ENCODE data around the gene DNM2. TPM values are rescaled to one million over a fixed set of nuclear protein-coding genes. Genes with fewer than 3 reads are reported as not detected.

The DNM2 gene
- total and polyA plus RNA-seq, 9 of the 15 experiments (the other 6 are each of a cell fraction or from before 2014, with no cell fraction given) = 2.2 to 161 (median 72.6) TPM

DNA sequence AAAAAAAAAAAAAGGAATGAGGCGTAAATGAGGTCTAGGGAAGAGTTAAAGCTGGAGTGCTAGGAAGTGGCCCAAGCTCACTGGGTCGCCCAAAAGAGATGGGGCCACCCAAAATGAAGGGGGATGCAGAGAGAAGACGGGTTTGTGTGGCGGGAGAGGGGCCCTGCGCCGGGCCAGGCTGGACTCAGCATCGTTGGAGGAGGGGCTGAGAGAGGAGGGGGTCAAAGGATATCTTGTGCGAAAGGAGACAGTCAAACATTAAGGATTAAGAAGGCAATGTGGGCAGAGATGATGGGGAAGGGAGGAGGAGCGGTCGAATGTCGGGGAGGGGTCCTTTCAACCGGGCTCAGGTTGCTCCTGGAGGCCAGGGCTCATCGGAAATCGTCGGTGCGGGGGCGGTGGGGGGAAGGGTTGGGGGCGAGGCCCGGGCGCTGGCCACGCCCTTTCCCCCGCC is 152.6 kb downstream of the DNM2 start (continued):
- TF ChIP-seq ZNF384 (IDR thresholded peaks at IDR 0.05; ENCODE audit: low read depth, low read length) (peak; percentile 42; the same call in 1 of the 2 replicates), EGR1 (conservative IDR thresholded peaks at IDR 0.05) (peak; percentile 99), POLR2AphosphoS5 (IDR thresholded peaks at IDR 0.05; ENCODE audit: control insufficient read depth, insufficient read depth, low read depth, low read length) (peak; percentile 61), KLF16 (IDR thresholded peaks at IDR 0.05) (0 out of 2 replicates have a peak, but pooled peaks have one; percentile 20), DPF2 (IDR thresholded peaks at IDR 0.05) (peak; percentile 90), TEAD4 (IDR thresholded peaks at IDR 0.05; ENCODE audit: low read length) (peak; percentile 32; the same call in 1 of the 2 replicates), TEAD4 (CRISPR knock-in tag; IDR thresholded peaks at IDR 0.05; ENCODE audit: borderline replicate concordance) (no peak), RREB1 (CRISPR knock-in tag; IDR thresholded peaks at IDR 0.05) (0 out of 2 replicates have a peak, but pooled peaks have one; percentile 21), HDAC1 (IDR thresholded peaks at IDR 0.05) (peak in 1 of 2 experiments; percentile 75; a peak in 2 of 4 replicates), GATA2 (CRISPR knock-in tag; IDR thresholded peaks at IDR 0.05) (peak; percentile 69), NCOR1 (IDR thresholded peaks at IDR 0.05) (no peak; the same call in 1 of the 2 replicates), MTA3 (IDR thresholded peaks at IDR 0.05; ENCODE audit: borderline replicate concordance) (no peak), FOXJ2 (tag; IDR thresholded peaks at IDR 0.05) (no peak), CREM (IDR thresholded peaks at IDR 0.05; ENCODE audit: low read depth) (no peak; the same call in 1 of the 2 replicates), NONO (IDR thresholded peaks at IDR 0.05; ENCODE audit: low read depth in 2 of 2, low read length in 1 of 2) (no peak), RAD51 (IDR thresholded peaks at IDR 0.05; ENCODE audit: borderline replicate concordance, low read depth) (no peak), HDGF (IDR thresholded peaks at IDR 0.05) (peak; percentile 71; the same call in 1 of the 2 replicates), CREB5 (CRISPR knock-in tag; IDR thresholded peaks at IDR 0.05) (no peak)
- TF ChIP-seq, protein P1, sequence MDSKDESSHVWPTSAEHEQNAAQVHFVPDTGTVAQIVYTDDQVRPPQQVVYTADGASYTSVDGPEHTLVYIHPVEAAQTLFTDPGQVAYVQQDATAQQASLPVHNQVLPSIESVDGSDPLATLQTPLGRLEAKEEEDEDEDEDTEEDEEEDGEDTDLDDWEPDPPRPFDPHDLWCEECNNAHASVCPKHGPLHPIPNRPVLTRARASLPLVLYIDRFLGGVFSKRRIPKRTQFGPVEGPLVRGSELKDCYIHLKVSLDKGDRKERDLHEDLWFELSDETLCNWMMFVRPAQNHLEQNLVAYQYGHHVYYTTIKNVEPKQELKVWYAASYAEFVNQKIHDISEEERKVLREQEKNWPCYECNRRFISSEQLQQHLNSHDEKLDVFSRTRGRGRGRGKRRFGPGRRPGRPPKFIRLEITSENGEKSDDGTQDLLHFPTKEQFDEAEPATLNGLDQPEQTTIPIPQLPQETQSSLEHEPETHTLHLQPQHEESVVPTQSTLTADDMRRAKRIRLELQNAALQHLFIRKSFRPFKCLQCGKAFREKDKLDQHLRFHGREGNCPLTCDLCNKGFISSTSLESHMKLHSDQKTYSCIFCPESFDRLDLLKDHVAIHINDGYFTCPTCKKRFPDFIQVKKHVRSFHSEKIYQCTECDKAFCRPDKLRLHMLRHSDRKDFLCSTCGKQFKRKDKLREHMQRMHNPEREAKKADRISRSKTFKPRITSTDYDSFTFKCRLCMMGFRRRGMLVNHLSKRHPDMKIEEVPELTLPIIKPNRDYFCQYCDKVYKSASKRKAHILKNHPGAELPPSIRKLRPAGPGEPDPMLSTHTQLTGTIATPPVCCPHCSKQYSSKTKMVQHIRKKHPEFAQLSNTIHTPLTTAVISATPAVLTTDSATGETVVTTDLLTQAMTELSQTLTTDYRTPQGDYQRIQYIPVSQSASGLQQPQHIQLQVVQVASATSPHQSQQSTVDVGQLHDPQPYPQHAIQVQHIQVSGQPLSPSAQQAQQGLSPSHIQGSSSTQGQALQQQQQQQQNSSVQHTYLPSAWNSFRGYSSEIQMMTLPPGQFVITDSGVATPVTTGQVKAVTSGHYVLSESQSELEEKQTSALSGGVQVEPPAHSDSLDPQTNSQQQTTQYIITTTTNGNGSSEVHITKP (IDR thresholded peaks at IDR 0.05; ENCODE audit: partially characterized antibody) = peak; percentile 38
